GM18867 (cell line): Measurements from ENCODE around the gene SPECC1.

Source experiments
- ATAC-seq: cut with Tn5 transposase; IDR thresholded peaks from one replicate; pipeline ENCODE4 v1.9.1; 2021; ENCODE audit warnings: mild to moderate bottlenecking, moderate library complexity; ENCODE audit not compliant: unreplicated experiment

Gene SPECC1

GRCh38 chr17:20200865-20201458 is 191.8 kb downstream of the SPECC1 start:
- no peak for ATAC-seq

- no peak for ATAC-seq
These were observed 193.0 kb downstream of the SPECC1 start for GRCh38 chr17:20202141-20202621.

- ATAC-seq, result no peak
These were observed 193.9 kb downstream of the SPECC1 start for GRCh38 chr17:20203018-20203417.

- no peak for ATAC-seq
These were observed 194.7 kb downstream of the SPECC1 start for GRCh38 chr17:20203761-20204263.

DNA sequence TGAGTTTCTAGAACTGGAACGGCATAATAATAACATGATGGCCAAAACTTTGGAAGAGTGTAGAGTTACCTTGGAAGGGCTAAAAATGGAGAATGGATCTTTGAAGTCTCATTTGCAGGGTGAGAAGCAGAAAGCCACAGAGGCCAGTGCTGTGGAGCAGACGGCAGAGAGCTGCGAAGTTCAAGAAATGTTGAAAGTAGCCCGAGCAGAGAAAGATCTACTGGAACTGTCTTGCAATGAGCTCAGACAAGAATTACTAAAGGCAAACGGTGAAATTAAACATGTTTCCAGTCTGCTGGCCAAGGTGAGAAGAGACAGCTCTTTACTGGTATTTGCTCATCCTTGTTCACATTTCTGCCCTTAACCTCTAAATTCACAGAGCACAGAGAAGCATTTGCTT is 196.4 kb downstream of the SPECC1 start:
- no peak for ATAC-seq

DNA sequence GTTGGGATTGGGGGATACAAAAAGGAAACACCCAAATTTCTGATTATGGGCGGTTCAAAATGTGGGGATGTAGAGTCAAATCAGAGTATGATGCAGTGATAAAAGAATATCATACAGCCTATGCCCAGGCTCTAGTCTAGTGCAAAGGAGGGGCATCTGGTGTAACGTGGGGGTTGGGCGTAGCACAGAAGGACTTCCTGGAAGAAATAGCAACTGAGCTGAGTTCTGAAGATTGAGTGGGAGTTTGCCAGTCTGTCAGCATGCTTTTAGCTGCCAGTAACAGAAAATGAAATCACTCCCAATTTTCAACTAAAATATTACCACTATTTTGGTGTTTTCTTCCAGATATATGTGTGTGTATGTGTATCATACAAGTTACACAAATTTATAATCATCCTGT is 196.9 kb downstream of the SPECC1 start:
- no peak for ATAC-seq

GRCh38 chr17:20206591-20206990 is 197.4 kb downstream of the SPECC1 start:
- no peak for ATAC-seq

DNA sequence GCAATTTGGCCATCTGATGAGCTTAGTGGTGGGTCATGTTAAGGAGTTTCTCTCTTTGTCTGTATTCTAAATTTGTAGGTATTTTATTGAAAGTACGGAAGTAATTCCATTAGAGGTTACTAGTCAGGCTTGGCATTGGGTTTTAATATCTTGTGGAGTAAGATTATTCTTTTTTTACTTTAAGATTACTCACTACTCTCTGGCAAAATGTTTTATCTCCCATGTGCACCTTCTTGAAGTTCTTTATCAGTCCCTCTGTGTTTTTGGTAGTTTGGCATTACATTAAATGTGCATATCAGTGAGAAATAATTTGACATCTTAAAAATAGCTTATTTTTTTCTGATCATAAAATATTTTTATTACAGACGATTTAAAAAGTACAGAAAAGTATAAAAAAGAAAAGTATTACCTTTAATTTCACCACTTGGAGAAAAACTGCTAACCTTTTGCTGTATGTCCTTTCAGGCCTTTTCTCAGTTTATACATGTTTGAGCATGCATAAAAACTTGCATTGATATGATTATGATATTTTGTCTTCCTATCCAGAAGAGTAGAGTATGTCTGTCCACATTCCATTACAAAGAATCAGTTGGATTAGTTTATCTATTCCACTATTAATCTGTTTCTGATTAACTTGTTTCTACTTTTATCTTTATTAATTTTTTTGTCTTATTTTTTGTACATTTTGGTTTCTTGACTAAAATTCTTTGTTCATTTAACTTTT is 198.3 kb downstream of the SPECC1 start:
- ATAC-seq, result no peak

- ATAC-seq, result no peak
These were observed 199.6 kb downstream of the SPECC1 start for GRCh38 chr17:20208717-20209116.

DNA sequence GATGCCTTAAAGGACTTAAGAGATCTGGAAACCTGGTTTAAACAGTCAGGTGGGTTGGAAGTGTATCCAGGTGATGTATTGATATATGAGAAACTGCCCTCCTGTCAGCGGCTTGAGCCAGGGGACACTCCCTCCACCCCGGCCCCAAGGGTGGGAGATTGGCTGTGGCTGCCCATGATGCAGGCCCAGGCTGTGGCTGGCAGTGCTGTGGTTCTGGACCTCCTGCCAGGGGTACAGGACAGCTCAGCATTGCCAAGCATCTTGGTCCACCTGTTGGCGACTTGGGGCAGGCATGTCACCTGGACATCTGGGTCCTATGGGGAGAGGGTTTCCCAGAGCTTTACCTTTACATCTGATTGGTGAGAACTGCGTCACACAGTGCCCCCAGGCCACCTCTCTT is 201.0 kb downstream of the SPECC1 start:
- no peak for ATAC-seq

DNA sequence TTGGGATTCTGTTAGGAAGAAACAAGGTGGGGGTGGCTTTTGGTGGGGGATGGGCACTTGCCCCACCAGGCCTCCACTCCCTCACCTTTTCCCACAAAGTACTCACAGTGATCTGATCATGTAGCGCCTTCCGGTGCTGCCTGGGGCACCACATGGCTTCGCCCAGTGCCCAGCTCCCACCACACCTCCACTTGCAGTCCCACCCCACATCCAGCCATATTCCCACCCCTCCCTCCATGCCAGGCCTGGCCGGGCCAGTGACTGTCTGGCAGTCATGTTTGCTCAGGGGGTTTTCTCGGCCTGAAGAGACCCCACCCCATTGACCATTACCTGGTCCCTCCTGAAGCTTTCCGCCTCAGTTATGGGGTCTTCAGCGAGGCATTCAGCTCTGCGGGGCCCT is 201.5 kb downstream of the SPECC1 start:
- ATAC-seq, result no peak

GRCh38 chr17:20211246-20211645 is 202.1 kb downstream of the SPECC1 start:
- ATAC-seq, result no peak

DNA sequence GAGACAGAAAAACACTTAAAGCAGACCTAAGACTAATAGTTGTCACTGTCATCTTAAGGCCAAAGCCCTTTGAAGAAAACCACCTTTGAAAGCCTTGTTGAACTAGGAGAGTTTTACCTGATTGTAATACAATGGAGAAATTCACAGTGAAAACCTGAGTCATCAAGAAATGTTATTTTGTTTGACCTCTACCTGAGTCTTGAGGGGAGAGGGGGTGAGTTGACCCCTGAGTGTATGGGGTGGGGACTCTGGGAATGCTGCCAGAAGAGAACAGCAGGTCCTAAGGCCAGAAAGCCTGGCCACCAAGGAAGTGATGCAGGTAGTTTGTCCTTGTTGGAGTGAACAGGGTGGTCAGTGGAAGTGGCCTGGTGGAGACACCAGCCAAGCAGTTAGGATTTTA is 204.3 kb downstream of the SPECC1 start:
- no peak for ATAC-seq

DNA sequence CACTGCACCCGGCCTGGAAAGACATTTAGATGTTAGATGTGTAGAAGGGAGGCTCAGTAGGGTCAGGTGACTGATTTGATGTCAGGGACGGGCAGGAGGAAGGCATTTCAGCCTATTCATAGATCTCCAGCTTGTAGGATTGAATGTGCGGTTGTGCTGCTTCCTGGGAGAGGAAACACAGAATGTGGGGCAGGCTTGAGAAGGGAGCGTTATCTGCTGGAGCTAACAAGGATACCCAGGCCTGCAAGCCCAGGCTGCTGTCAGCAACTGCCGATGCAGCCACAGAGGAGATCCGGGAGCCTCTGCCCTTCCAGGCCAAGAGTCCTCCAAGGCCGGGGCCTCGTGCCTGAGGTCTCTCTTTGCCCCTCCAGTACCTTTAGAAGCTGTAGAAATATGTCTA is 205.6 kb downstream of the SPECC1 start:
- ATAC-seq, result no peak

DNA sequence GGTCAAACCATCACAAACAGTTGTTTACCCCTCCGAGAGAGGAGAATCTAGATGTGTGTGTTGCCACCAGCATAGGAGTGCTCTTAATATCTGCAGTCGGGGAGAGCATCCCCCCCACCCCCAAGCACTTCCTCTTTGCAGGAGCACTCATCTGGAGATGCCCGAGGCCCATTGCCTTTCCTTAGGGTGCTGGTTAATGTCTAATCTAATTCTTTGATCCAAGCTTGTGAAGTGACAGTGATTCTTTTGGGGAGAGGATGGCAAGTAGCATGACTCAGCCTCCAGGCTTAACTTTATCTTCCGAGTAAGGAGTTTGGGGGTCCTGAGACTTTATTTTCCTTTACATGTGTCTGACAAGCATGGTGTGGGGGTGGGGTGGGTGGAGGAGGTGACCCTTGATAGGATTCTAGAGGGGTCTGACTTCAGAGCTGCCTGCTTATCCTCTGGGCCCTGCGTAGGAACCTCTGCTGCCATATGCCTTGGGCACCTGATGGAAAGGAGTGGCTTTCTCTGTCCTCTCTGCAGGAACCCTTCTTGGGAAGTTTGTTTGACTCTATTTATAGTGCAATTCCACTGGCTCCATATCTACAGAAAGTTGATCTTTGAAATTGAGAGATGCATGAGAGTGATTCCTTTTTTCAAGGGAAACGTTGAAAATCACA is 207.1 kb downstream of the SPECC1 start:
- ATAC-seq, result no peak

- no peak for ATAC-seq
These were observed 207.7 kb downstream of the SPECC1 start for GRCh38 chr17:20216853-20217252.

- no peak for ATAC-seq
These were observed 208.5 kb downstream of the SPECC1 start for GRCh38 chr17:20217677-20218076.

DNA sequence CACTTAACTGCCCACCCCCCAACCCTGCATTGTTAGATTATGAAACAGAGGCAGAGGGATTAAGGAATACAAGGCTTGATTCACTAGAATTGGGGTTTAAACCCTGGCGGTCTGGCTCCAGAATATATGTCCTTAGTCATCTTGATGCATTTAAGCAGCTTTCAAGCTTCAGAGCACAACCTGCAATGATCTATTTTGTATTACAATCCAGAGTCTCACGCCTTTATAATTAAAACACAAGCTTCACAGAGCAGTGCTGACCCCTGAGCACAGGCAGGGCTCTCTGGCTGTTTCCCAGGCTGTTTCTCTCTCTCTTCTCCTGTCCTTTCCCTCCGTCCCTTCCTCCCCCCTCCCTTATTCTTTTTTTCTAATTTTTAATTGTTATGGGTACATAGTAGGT is 209.1 kb downstream of the SPECC1 start:
- no peak for ATAC-seq

DNA sequence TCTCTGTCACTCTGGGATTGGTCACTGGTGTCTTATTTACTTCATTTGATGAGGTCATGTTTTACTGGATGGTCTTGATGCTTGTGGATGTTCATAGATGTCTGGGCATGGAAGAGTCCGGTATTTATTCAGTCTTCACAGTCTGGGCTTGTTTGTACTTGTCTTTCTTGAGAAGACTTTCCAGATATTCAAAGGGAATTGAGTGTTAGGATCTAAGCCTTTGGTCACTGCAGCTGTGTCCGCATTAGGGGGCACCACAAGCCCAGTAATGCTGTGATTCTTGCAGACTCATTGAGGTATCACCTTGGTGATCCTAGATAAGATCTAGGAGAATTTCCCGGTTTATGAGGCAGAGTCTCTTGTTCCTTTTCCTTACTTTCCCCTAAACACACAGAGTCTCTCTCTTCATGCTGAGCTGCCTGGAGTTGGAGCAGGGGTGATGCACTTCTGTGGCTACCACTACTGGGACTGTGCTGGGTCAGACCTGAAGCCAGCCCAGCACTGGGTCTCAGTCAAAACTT is 214.7 kb downstream of the SPECC1 start:
- no peak for ATAC-seq

- no peak for ATAC-seq
These were observed 215.2 kb downstream of the SPECC1 start for GRCh38 chr17:20224379-20224778.

DNA sequence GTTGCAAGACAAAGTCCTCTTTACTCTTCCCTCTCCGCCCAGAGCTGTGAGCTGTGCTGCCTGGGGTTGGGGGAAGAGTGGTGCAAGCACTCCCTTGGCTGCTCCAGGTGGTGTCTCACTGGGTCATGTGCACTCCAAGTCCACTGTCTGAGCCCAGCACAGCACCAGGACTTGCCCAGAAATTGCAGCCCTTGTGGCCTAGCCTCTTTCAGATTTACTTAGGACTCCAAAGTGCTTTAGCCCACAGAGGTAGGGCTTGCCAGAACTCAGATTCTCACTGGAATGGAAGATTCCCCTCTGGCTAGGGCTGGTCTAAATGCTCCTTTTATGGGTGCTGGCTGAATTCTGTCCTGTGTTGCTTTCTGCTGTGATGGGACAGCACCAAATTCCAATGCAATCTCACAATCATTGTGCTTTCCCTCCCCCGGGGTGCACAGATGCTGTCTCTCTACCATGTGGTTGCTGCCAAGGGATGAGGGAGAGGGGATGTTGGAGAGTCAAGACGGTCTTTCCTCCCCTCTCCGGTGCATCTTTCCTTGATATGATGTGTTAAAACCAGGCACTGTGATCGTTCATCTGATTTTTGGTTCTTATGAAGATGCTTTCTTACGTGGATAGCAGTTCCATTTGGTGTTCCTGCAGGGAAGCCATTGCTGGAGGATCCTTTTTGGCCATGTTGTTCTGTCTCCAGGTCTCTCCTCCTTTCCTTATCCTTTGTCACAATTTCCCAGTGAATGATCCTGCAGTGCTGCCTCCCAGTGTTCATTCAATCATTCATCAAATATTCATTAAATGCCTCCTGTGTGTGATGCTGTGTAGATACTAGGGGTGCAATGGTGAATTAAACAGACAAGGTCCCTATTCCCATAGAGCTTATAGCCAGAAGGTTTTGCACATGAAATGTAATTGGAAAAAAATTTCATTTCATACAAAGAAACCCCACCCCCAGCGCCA is 216.3 kb downstream of the SPECC1 start:
- no peak for ATAC-seq
